ENCODE data around the gene RABIF. TPM values are rescaled to one million over a fixed set of nuclear protein-coding genes. Genes with fewer than 3 reads are reported as not detected.
A peak's percentile ranks its signal among the peaks of the same experiment; 100 is the strongest.

Gene RABIF
- total and polyA plus RNA-seq, 2 experiments from 2014 or later, result 2.9 to 22.6 TPM

- Histone ChIP-seq H3K4me3 (no peak overlapping the region), H3K27ac (no peak overlapping the region), H3K4me1 (ENCODE audit: low read depth) (no peaks in the 10 kb centered on the region), H3K9me3 (ENCODE audit: low read depth) (no peaks in the 10 kb centered on the region), H3K27me3 (no peaks in the 10 kb centered on the region), H3K36me3 (no peaks in the 10 kb centered on the region)
- no peak for TF ChIP-seq CTCF (IDR thresholded peaks at IDR 0.05; ENCODE audit: low read depth, low read length)
- no peak for DNase-seq (ENCODE audit: low read depth in 1 of 2, low spot score in 1 of 2)
Observed at GRCh38 chr1:202848191-202848542, 40.8 kb downstream of the RABIF start.

GRCh38 chr1:202844935-202845334, 44.0 kb downstream of the RABIF start:
- Histone ChIP-seq H3K27ac (no peak overlapping the region), H3K4me1 (ENCODE audit: low read depth) (no peaks in the 10 kb centered on the region), H3K36me3 (no peaks in the 10 kb centered on the region), H3K9me3 (ENCODE audit: low read depth) (no peaks in the 10 kb centered on the region), H3K4me3 (no peak overlapping the region), H3K27me3 (no peaks in the 10 kb centered on the region)
- no peak for TF ChIP-seq CTCF (IDR thresholded peaks at IDR 0.05; ENCODE audit: low read depth, low read length)
- peak in 1 of 2 donors; percentile 42 for DNase-seq (ENCODE audit: low read depth in 1 of 2, low spot score in 1 of 2)

- Histone ChIP-seq H3K9me3 (ENCODE audit: low read depth) (no peaks in the 10 kb centered on the region), H3K4me3 (no peak overlapping the region), H3K27ac (no peak overlapping the region), H3K36me3 (no peaks in the 10 kb centered on the region), H3K27me3 (no peaks in the 10 kb centered on the region), H3K4me1 (ENCODE audit: low read depth) (no peaks in the 10 kb centered on the region)
- no peak for DNase-seq (ENCODE audit: low read depth in 1 of 2, low spot score in 1 of 2)
- no peak for TF ChIP-seq CTCF (IDR thresholded peaks at IDR 0.05; ENCODE audit: low read depth, low read length)
Observed at GRCh38 chr1:202844259-202844658, 44.7 kb downstream of the RABIF start.

GRCh38 chr1:202843081-202843480, 45.9 kb downstream of the RABIF start:
- TF ChIP-seq CTCF (IDR thresholded peaks at IDR 0.05; ENCODE audit: low read depth, low read length), result no peak
- no peaks in the 10 kb centered on the region for H3K9me3 ChIP-seq (ENCODE audit: low read depth)
- no peak for DNase-seq (ENCODE audit: low read depth in 1 of 2, low spot score in 1 of 2)
- no peaks in the 10 kb centered on the region for H3K36me3 ChIP-seq
- no peak overlapping the region for H3K4me3 ChIP-seq
- no peaks in the 10 kb centered on the region for H3K27me3 ChIP-seq
- no peak overlapping the region for H3K27ac ChIP-seq
- no peaks in the 10 kb centered on the region for H3K4me1 ChIP-seq (ENCODE audit: low read depth)

- H3K36me3 ChIP-seq, result no peaks in the 10 kb centered on the region
- no peak overlapping the region for H3K4me3 ChIP-seq
- no peak for DNase-seq (ENCODE audit: low read depth in 1 of 2, low spot score in 1 of 2)
- no peaks in the 10 kb centered on the region for H3K27me3 ChIP-seq
- no peak overlapping the region for H3K27ac ChIP-seq
- no peak for TF ChIP-seq CTCF (IDR thresholded peaks at IDR 0.05; ENCODE audit: low read depth, low read length)
- no peaks in the 10 kb centered on the region for H3K9me3 ChIP-seq (ENCODE audit: low read depth)
- no peaks in the 10 kb centered on the region for H3K4me1 ChIP-seq (ENCODE audit: low read depth)
Observed at GRCh38 chr1:202837746-202838262, 51.1 kb downstream of the RABIF start.
